HG03432 (cell line): ENCODE measurements around the gene MAP6.
"Not testable (repeated sequence)": the region's sequence is repeated elsewhere in the genome, so short reads cannot be mapped to it uniquely, and the experiment has no call there.

Experiments used
- ATAC-seq: cut with Tn5 transposase; IDR thresholded peaks from one replicate; pipeline ENCODE4 v1.9.1; 2021; ENCODE audit warnings: mild to moderate bottlenecking, moderate library complexity; ENCODE audit not compliant: unreplicated experiment

The MAP6 gene

DNA sequence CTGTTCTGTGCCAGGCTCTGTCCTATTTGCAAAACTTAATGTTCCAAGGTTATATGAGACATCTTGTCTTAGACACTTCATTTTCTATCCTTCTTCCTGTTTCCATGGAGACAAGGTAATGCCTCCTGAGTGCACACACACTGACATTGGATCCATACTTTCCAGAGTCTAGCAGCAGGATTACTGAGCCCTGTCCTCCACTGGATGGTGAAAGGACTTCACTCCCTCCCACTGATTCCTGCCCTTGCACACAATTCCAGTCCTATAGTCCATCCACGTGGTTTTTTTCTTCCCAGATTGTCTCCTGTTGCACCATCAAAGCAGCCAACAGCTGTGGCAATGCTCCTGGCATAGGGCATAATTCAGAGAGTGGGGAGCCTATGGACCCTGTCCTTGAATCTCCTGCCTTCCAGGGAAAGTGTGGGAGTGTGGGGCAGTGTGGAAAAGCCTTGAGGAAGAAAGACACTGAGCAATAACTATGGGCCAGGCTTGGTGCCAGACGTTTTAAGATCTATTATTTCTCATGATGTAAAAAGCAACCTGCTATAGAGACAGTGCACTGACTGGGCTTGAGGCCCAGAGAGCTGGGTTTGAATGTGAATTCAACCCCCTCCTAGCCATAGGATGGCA, 75.4 kb downstream of the MAP6 start:
- ATAC-seq, result no peak

DNA sequence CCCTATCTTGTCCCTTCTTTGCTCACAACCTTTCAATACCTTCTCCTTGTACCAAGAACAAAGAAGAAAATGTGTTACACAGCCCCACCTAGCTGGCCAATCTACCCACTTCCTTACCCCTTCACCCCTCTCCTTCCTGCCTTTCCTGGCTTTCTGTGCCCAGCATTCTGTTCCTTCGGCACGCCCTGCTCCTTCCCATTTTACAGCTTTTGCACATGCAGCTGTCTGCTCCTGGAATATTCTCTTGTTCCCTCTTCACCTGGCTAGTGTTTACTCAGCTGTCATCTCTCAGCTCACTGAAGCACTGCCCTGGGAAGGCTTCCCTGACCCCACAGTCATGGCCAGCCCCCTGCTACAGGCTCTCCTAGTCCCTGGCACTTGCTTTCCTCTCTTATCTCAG, 76.1 kb downstream of the MAP6 start:
- no peak for ATAC-seq

DNA sequence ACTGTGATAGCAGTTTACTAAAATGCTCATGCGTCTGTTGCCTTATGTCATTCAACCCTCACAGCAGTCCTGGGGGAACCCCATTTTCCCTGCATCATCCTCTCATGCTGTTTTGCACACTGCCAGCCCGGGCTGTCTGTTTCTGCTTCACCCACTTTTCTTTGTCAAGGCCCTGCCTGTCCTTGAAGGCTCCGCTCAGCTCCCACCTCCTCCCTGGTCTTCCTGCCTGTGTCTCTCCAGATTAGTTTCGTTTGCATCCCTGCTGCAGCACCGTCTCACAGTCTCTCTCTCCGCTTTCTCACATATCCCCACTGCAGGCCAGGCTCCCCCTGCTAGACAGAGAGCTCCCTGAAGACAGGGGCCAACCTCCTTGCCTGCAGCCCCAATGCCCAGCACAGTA, 76.9 kb downstream of the MAP6 start:
- no peak for ATAC-seq

GRCh38 chr11:75591371-75591770, 77.5 kb downstream of the MAP6 start:
- ATAC-seq, result no peak

DNA sequence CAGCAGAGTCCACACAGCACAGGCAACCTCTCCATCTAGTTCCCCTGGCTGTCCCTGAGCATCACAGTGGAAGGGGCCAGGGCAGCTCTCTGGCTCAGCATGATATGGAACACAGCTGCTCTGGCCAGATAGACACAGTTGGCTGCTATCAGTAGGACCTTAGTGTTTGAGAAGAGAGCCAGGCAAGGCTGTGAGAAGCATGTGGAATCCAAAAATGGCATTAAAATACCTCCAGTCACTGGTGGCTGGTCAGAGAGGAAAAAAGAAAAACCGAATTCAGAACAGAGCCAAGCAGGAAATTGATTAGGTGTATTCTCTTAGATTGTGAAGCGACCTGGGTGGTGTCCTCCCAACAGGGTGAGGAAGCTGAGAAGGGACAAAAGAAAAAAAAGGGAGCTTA, 78.9 kb downstream of the MAP6 start:
- ATAC-seq, result no peak

DNA sequence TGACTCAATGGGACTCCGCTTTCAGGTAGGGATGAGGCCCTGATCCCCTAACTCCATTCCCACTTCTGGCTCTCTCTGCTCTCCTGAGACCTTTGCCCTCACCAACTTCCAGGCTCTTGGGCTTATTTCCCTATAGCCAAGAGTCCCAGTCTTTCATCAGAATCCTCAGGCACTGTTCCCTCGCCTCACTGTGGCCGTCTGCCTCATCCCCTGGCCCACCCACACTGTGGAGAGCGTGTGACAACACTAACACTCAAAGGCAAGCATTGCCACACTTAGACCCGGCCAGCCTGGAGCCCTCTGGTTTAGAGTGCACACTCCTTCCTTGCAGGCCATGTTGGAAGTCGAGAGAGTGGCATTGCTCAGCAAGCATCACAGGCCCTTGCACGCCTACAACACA, 79.8 kb downstream of the MAP6 start:
- ATAC-seq, result no peak

DNA sequence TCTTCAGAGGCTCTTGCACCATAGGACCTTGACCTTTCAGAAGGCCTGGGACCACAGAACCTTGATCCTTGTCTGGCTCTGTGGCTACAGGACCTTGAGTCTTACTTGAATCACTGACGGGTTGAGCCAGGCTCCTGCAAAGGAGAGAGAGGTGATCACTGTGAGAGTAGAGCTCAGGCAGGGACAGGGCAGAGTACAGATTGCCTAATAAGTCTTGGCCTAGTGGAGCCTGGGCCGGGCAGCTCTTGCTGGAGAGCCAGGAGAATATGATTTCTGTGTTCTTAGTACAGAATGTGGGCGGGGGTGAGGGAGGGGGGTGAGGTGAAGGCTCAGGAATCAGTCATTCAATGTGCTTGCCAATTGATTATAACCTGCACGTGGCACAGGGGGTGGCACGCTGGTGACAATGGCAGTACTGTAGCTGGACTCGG, 80.8 kb downstream of the MAP6 start:
- ATAC-seq, result no peak

- ATAC-seq, result no peak
Measured at GRCh38 chr11:75586395-75586794, 82.4 kb downstream of the MAP6 start.

DNA sequence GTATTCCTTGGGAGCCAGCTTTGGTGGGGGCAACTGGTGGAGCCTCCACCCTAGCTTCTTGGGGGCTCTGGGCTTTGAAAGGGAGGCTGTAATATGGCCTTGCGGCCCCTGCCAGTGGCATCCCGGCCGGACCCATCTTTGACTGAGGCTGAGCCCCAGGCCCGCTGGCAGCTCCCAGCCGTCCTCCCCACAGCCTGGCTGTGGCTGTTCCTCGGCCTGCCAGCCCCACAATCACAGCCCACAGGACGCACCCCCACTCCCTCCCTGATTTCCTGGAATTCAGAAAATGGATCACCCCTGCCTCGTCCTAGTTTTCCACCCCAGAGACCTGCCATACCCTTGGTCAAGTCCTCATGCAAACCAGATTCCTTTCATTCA, 83.6 kb downstream of the MAP6 start:
- no peak for ATAC-seq

- not testable (repeated sequence) for ATAC-seq
Measured at GRCh38 chr11:75584659-75585292, 84.1 kb downstream of the MAP6 start.

- peak; percentile 31 for ATAC-seq
Measured at GRCh38 chr11:75583718-75584658, 84.8 kb downstream of the MAP6 start.

DNA sequence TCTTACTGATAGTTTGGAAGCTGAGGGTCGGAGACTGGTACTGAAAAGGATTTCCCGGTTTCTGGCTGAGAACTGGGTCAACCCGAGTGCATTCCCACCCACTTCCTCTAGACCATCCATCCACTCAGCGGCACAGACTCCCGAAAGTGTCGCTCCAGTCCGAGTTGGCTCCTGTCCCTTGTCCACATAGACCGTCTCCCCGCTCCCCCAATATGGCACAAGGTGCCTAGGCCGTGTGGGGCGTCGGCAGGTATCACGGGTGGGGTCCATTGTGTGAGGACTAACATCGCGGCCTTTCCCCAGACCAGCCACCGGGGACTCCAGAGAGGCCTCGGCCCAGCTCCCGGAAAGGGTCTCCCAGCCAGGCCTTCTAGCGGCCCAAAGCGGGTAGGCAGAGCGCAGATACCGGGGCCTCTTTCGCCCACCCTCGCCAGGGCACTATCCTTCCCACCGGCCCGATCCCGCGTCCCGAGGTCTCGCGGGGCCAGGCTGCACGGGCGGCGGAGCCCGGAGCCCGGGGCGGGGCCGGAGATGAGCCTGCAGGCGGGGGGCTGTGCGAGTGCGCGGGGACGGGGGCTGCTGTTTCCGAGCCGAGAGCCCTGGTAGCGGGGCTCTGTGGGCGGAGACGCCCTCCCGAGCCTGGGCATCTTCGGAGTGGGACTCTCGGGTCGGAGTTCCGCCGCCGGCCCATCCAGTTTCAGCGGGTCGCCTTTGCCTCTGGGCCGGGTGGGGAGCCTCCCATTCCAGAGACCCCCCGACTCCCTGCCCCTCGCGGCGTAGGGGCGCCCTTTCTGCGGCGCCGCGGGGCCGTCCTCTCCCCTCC, 85.7 kb downstream of the MAP6 start:
- peak; percentile 85 for ATAC-seq

DNA sequence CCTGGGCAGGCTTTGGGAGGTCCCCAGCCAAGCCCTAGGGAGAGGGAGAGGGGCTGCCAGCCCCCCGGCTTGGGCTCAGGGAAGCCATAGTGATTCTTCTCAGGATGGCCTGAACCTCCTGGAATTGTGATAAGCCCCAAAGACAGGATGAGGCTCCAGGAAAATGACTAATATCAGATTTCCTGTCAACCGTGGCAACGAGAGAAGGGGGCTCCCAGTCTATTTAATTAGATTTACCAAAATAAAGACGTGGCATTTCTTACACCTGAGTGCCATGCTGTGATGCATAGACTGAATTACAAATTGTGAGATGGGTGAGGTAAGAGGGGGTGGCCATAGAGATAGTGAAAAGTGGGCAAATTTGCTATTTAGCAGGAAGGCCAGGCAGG, 86.3 kb downstream of the MAP6 start:
- ATAC-seq, result no peak

DNA sequence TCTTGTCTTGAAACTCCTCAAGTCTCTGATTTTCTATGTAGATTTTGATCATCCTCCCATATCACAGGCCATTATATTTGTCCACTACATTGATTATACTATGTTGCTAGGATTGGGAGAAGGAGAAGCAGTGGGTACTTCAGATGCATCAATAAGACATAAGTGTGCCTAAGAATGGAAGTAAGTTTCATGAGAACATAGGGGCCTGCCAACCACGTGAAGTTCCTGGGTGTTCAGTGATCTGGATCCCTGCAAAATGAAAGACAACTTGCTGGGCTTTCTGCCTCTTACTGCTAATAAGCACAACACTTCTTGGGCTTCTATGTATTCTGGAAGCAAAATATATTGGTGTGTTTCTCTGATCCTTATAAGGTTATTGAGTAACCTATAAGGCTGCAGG, 89.0 kb downstream of the MAP6 start:
- ATAC-seq, result no peak

- no peak for ATAC-seq
Measured at GRCh38 chr11:75578977-75579376, 89.9 kb downstream of the MAP6 start.

- ATAC-seq, result no peak
Measured at GRCh38 chr11:75577207-75577606, 91.6 kb downstream of the MAP6 start.

DNA sequence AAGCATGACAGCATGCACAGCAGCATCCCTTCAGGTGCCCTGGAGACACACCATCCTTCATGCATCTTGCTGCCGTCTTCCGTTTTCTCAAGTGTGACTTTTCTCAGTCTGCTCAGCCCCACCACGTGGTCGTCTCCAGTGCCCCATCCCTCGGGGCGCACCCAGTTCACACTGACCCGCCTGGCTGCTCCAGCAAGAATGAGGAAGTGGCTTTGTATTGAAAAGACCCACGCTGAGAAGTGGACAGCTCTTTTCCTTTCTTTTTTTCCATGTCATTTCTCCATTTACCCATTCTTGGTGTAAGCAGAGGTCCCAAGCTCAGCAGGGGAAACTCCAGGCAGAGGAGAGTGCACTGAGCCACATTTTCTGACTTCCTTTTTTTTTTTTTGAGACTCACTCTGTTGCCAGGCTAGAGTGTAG, 92.3 kb downstream of the MAP6 start:
- peak; percentile 72 for ATAC-seq

DNA sequence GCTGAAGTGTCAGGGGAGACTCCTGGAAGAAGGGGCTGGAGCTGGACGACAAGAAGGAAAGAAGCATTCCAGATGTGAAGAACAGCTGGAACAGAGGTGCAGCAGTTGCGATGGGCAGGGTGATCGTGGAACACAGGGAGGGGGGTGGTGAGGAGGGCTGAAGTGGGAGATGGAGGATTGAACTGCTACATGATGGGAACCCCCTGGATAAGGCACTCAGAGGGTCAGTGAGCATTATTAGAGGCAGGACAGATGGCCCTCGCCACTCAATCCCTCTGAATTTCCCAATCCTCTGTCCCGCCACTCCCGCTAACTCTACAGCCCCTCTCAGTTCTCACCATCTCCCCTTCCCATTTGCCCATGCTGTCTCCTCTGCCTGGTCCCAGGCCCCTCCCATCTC, 92.8 kb downstream of the MAP6 start:
- ATAC-seq, result no peak

GRCh38 chr11:75574698-75575602, 93.9 kb downstream of the MAP6 start:
- ATAC-seq, result no peak

DNA sequence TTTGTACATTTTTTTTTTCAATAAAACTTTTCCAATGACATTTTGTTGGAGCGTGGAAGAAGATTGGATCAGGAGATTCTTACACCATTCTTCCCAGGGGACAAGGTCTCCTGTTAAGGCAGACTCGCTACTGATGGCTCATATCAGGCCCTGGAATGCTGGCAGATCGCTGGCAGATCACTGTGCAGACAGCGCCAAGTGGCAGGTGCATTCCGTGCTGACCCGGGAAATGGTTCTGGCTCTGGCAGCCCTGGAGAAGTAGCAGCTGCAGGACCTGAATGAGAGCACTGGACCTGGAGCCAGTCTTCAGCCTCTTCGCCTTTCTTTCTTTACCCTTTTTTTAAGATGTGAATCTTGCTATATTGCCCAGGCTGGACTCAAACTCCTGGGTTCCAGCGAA, 96.1 kb downstream of the MAP6 start:
- ATAC-seq, result no peak
